OCI-LY1 (cell line): Measurements from ENCODE around the gene GPR39.

Experiments used
- CTCF ChIP-seq: fragments of 200-600 bp; sonication (generic), shearing (Covaris generic); IDR thresholded peaks from 2 replicates; pipeline ENCODE4 v1.5.1; 2017; ENCODE audit warnings: mild to moderate bottlenecking, antibody characterized with exemption, low read length, moderate library complexity, mixed read lengths
- EZH2 ChIP-seq: fragments of 200-600 bp; sonication (generic), shearing (Covaris generic); IDR thresholded peaks from 2 replicates; pipeline ENCODE4 v1.8.0; 2017; ENCODE audit warnings: borderline replicate concordance, mixed run types, mild to moderate bottlenecking, antibody characterized with exemption, low read length, moderate library complexity, mixed read lengths

GRCh38 chr2:132627536-132627935 is 210.9 kb downstream of the GPR39 start:
- TF ChIP-seq CTCF (no peak), EZH2 (no peak)
